ENCODE results near the gene TPD52L1.

Gene TPD52L1

DNA sequence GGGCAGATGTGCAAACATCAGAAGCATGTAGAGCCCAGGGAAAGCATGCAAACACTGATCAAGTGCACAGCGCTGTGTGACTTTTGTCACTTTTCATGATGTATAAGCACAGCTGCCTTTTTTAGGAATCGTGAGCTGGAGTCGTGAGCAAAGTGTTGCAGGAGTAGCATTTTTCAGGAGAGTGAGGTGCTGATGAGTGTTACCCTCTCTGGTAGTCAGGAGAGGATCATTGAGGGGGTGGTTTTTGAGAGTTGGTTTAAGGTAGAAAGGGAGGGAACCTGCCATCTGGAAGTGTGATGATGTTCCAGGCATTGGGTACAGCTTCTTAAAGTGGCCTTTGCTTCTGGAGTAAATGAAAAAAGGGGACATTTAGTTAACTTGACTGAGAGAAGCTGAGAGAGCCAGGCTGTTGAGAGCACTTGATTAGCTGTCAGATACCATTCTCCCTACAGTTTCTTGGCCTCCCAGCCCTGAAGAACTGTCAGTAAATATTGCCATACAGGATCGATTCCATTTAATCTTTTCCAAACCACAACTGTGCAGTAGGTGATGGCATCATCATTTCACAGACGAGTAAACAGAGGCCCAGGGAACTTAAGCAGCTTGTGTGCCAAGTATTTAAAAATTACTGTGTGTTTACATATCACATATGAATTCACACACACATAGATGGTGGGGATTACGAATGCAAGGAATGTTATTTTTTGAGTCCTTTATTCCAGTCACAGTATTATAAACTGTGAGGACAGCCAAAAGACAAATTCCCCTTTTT lies 28.9 kb downstream of the TPD52L1 start:
- no peak for DNase-seq (ENCODE audit: low spot score)

GRCh38 chr6:125183391-125183790 lies 29.8 kb downstream of the TPD52L1 start:
- no peak for DNase-seq (ENCODE audit: low spot score)

DNA sequence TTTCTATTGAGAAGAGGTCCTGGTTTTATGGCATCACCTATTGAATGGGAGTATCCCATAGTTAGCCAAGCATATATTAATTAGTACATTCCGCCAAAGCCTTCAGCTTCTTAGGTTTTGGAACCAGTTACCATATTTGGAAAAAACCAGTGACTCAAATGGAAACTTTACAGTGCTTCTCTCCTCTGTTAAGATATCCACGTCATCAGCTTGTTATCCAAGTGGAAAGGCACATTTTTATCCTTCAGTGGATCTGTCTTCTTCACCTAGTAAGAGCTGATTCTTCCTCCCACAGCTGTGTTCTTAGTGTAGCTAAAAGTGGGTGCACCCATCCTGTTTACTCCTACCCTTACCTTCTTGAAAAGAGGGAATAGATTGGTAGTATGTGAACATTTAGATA lies 34.5 kb downstream of the TPD52L1 start:
- DNase-seq (ENCODE audit: low spot score), result no peak

DNA sequence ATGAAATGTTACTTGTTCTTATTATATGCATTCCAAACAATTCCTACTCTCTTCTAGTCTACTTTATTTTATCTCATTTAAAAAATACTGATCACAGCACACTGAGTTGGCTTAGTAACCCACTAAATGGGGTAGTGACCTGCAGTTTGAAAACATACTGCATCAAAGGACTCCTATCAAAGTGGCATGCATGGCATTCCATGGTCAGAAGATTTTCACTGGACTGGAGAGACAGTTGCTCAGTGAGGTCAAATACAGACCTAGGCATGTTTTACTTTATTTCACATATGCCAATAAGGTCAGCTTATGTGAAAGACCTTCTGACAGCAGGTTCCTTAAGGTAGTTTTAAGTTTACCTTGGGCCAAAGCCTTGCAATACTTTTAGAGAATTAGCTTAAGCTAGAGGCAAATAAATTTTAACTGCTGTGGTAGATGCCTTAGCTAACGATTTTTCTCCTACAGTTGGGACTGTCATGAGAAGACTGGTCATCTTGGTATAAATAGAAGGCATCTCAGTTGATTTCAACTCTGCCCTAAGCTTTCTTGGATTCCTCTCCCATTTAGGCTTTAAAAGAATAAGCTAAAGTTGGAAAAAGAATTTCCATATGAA lies 35.1 kb downstream of the TPD52L1 start:
- DNase-seq (ENCODE audit: low spot score), result no peak

GRCh38 chr6:125189494-125189893 lies 35.9 kb downstream of the TPD52L1 start:
- no peak for DNase-seq (ENCODE audit: low spot score)

- no peak for DNase-seq (ENCODE audit: low spot score)
These were observed 37.1 kb downstream of the TPD52L1 start for GRCh38 chr6:125190667-125191066.

- peak; percentile 63 for DNase-seq (ENCODE audit: low spot score)
These were observed 38.5 kb downstream of the TPD52L1 start for GRCh38 chr6:125191916-125192609.

- DNase-seq (ENCODE audit: low spot score), result no peak
These were observed 39.0 kb downstream of the TPD52L1 start for GRCh38 chr6:125192610-125192930.

GRCh38 chr6:125193208-125193607 lies 39.6 kb downstream of the TPD52L1 start:
- no peak for DNase-seq (ENCODE audit: low spot score)

DNA sequence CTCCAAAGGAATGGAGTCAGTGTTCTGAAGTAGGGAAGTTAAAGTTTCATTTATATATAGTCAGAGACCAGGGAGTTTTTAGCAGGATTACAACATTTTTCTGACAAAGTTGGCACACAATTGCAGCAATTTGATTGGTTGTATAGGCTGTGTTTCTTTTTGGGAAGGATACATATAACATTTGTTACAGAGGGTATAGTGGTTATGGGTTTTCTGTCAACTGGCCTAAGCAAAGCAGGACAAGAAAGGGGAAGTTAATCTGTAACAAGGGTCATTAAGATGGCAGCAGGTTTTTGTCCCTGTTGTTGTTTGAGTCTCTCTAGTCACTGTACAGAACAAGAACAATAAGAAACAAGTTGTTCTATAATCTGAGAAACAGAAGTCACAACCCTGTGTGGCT lies 41.4 kb downstream of the TPD52L1 start:
- no peak for DNase-seq (ENCODE audit: low spot score)

DNA sequence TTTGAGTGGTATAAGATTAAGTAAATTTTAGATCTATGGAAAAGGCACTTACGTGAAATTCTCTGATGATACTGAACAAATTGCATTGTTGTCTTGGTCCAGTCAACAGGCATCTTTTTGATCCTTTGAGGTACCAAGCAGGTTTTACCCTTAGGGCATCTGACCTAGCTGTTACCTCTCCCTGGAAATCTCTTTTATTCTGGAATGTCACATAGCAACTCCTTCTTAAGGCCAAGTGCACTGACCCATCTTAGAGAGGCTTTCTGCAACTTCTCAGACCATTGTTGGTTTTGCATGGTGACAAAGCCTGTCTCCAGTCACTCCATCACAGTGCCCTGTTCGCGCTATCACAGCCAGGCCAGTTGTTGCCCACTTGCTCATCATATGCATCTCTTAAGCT lies 42.0 kb downstream of the TPD52L1 start:
- DNase-seq (ENCODE audit: low spot score), result no peak

- no peak for DNase-seq (ENCODE audit: low spot score)
These were observed 43.0 kb downstream of the TPD52L1 start for GRCh38 chr6:125196613-125197012.

DNA sequence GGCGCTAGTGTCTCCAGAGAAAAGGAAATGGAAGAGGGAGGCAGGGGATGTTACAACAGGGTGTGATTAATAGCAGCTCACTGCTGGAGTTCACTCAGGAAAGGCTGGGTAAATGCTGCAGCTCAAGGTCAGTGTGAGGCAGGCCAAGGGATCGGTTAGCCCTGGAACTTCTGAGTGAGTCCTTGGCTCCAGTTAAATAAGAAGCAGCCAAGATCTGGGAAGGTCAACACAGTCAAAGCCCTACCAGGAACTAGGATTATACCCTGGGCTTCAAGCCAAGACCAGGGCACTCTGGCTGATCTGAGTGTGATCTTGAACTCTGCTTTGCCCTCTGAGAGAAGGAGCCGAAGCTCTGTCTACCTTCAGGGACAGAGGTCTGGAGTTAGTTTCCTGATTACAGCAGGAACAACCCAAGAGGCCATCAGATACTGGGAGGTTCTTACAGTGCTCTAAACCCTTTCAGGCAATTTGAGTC lies 44.3 kb downstream of the TPD52L1 start:
- DNase-seq (ENCODE audit: low spot score), result no peak

GRCh38 chr6:125198398-125198937 lies 44.9 kb downstream of the TPD52L1 start:
- DNase-seq (ENCODE audit: low spot score), result no peak

- DNase-seq (ENCODE audit: low spot score), result no peak
These were observed 47.4 kb downstream of the TPD52L1 start for GRCh38 chr6:125200941-125201340.

DNA sequence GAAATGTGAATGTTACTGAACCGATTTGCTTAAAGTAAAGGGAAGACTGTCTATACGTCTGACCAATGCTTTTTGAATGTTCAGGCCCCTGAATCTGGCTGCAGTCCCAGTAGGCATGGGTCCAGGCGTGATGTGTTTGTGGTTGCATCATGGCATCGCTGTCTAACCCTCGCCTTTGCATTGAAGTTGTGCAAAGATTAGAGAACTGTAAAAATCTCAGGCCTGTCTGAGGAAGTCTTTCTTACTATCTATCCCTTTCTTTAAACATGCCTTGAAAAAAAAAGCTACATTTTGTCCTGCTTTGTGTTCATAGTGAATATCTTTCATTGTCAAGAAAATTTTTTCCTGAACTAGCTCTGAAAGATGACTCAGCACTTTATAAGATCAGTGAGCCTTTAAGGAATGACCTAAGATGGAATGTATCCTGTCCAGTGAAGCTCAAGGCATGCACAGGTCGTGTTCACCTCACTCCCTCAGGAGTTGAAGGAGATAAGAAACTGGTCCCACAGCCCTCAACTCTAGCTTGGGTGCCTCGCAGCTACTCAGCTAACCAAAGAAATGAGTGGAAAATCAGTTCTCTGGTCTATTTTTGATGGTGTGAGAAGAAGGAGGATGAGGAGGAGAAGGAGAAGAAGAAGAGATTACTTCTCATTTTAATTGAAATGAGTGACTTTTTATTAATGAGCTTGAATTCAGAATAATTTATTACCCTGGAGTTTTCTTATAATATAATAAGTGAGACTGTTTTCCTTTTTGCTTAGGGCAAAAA lies 48.6 kb downstream of the TPD52L1 start:
- DNase-seq (ENCODE audit: low spot score), result no peak

- no peak for DNase-seq (ENCODE audit: low spot score)
These were observed 49.8 kb downstream of the TPD52L1 start for GRCh38 chr6:125203395-125203794.

DNA sequence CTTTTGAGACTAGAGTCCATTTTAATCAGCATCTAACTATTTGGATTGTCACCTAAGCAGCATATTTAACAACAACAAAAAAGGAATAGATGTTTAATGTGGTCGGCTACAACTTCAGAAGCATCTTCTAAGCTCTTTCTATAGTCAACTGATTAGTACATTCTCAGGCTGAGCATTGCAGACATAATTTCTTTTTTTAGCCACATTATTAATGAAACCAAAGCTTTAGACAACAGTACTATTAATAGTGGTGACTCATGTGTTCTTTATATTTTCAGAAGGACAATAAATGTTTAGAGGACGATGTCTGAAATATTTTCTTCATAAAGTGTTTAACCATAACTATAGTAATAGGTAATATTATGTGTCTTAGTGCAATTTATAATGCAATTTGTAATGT lies 52.4 kb downstream of the TPD52L1 start:
- DNase-seq (ENCODE audit: low spot score), result no peak

DNA sequence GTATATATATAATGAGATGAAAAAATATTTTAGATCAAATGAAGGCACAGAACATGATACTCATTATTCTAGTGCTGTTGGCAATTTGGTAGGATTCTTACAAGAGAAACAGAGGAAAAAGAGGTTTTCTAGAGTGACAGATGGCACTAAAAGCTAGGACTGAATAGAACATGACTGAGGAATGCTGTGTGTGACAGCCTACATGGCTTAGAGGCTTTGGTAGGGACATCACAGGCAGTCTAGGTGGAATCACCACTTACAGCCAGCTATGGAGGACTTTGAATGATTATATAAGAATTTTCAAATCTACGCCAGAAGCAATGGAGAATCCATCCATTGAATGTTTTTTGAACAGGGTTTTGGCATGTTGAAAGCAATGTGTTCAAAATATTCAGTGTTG lies 52.8 kb downstream of the TPD52L1 start:
- DNase-seq (ENCODE audit: low spot score), result no peak

- DNase-seq (ENCODE audit: low spot score), result no peak
These were observed 54.4 kb downstream of the TPD52L1 start for GRCh38 chr6:125207956-125208355.

GRCh38 chr6:125208625-125209249 lies 55.2 kb downstream of the TPD52L1 start:
- DNase-seq (ENCODE audit: low spot score), result no peak

DNA sequence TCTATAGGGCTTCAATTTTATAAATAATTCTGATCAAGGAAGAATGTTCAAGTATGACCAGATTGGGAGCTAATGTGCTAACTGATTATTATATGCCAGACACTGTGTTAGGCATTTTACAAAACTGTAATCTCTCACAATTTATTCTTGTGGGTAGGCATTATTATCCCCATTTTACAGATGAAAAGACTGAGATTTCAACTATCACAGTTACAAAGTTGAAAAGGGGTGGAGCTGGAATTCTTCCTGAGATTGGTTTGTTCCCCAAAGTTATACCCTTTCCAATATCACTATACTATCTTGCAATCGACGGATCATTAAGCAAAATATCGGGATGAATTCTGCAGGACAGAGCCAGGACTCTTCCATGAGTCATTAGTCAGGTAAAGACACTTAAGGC lies 57.1 kb downstream of the TPD52L1 start:
- DNase-seq (ENCODE audit: low spot score), result no peak
